NCI-H2171 treated with DMSO at 0.1 percent for 48 hours (cell line): Measurements from ENCODE around the gene ADAMTS12.
"Not testable (repeated sequence)": the region's sequence is repeated elsewhere in the genome, so short reads cannot be mapped to it uniquely, and the experiment has no call there.

Source experiments
- DNase-seq: peaks from one replicate; lab custom pipeline; 2025; lab: John Stamatoyannopoulos, UW

ADAMTS12 gene

GRCh38 chr5:33891788-33892619, at the start of gene ADAMTS12:
Gene ADAMTS12, minus strand, starts transcription at chr5:33891990. Its CDS starts 134 bp downstream, at chr5:33891856.
- DNase-seq, result no peak

GRCh38 chr5:33941090-33941489, 49.3 kb upstream of the ADAMTS12 start:
- DNase-seq, result no peak

- no peak for DNase-seq
Measured at GRCh38 chr5:33939556-33940262, 47.9 kb upstream of the ADAMTS12 start.

- no peak for DNase-seq
Measured at GRCh38 chr5:33938881-33939280, 47.1 kb upstream of the ADAMTS12 start.

- no peak for DNase-seq
Measured at GRCh38 chr5:33938507-33938796, 46.7 kb upstream of the ADAMTS12 start.

GRCh38 chr5:33937707-33938506, 46.1 kb upstream of the ADAMTS12 start:
- DNase-seq, result no peak

- no peak for DNase-seq
Measured at GRCh38 chr5:33937017-33937706, 45.4 kb upstream of the ADAMTS12 start.

- DNase-seq, result no peak
Measured at GRCh38 chr5:33936381-33937016, 44.7 kb upstream of the ADAMTS12 start, which contains the start of gene RXFP3. Gene RXFP3, plus strand, starts transcription at chr5:33936386. Its CDS starts 355 bp downstream, at chr5:33936741.

GRCh38 chr5:33936004-33936380, 44.2 kb upstream of the ADAMTS12 start:
- no peak for DNase-seq

GRCh38 chr5:33934176-33934575, 42.4 kb upstream of the ADAMTS12 start:
- DNase-seq, result no peak

GRCh38 chr5:33933723-33934169, 42.0 kb upstream of the ADAMTS12 start:
- DNase-seq, result no peak

GRCh38 chr5:33931136-33931535, 39.3 kb upstream of the ADAMTS12 start:
- no peak for DNase-seq

GRCh38 chr5:33929925-33930690, 38.3 kb upstream of the ADAMTS12 start:
- DNase-seq, result no peak

GRCh38 chr5:33928283-33928682, 36.5 kb upstream of the ADAMTS12 start:
- no peak for DNase-seq

GRCh38 chr5:33927685-33928084, 35.9 kb upstream of the ADAMTS12 start:
- no peak for DNase-seq

- DNase-seq, result no peak
Measured at GRCh38 chr5:33925278-33925677, 33.5 kb upstream of the ADAMTS12 start.

- no peak for DNase-seq
Measured at GRCh38 chr5:33921002-33921401, 29.2 kb upstream of the ADAMTS12 start.

- DNase-seq, result not testable (repeated sequence)
Measured at GRCh38 chr5:33914844-33915243, 23.1 kb upstream of the ADAMTS12 start.

GRCh38 chr5:33906248-33906647, 14.5 kb upstream of the ADAMTS12 start:
- not testable (repeated sequence) for DNase-seq

GRCh38 chr5:33905381-33905780, 13.6 kb upstream of the ADAMTS12 start:
- no peak for DNase-seq

- no peak for DNase-seq
Measured at GRCh38 chr5:33903118-33903517, 11.3 kb upstream of the ADAMTS12 start.
